ENCODE measurements around the gene SQSTM1. TPM values are rescaled to one million over a fixed set of nuclear protein-coding genes. Genes with fewer than 3 reads are reported as not detected.
A peak's percentile ranks its signal among the peaks of the same experiment; 100 is the strongest.

The SQSTM1 gene
- total and polyA plus RNA-seq, 9 of the 15 experiments (the other 6 are each of a cell fraction or from before 2014, with no cell fraction given), result 5.6 to 148 (median 64.0) TPM

DNA sequence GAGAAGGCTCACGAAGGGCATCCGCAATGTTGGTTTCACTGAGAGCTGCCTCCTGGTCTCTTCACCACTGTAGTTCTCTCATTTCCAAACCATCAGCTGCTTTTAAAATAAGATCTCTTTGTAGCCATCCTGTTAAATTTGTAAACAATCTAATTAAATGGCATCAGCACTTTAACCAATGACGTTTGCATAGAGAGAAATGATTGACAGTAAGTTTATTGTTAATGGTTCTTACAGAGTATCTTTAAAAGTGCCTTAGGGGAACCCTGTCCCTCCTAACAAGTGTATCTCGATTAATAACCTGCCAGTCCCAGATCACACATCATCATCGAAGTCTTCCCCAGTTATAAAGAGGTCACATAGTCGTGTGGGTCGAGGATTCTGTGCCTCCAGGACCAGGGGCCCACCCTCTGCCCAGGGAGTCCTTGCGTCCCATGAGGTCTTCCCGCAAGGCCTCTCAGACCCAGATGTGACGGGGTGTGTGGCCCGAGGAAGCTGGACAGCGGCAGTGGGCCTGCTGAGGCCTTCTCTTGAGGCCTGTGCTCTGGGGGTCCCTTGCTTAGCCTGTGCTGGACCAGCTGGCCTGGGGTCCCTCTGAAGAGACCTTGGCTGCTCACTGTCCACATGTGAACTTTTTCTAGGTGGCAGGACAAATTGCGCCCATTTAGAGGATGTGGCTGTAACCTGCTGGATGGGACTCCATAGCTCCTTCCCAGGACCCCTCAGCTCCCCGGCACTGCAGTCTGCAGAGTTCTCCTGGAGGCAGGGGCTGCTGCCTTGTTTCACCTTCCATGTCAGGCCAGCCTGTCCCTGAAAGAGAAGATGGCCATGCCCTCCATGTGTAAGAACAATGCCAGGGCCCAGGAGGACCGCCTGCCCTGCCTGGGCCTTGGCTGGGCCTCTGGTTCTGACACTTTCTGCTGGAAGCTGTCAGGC lies 16.6 kb downstream of the SQSTM1 start (continued):
- TF ChIP-seq, protein P1, sequence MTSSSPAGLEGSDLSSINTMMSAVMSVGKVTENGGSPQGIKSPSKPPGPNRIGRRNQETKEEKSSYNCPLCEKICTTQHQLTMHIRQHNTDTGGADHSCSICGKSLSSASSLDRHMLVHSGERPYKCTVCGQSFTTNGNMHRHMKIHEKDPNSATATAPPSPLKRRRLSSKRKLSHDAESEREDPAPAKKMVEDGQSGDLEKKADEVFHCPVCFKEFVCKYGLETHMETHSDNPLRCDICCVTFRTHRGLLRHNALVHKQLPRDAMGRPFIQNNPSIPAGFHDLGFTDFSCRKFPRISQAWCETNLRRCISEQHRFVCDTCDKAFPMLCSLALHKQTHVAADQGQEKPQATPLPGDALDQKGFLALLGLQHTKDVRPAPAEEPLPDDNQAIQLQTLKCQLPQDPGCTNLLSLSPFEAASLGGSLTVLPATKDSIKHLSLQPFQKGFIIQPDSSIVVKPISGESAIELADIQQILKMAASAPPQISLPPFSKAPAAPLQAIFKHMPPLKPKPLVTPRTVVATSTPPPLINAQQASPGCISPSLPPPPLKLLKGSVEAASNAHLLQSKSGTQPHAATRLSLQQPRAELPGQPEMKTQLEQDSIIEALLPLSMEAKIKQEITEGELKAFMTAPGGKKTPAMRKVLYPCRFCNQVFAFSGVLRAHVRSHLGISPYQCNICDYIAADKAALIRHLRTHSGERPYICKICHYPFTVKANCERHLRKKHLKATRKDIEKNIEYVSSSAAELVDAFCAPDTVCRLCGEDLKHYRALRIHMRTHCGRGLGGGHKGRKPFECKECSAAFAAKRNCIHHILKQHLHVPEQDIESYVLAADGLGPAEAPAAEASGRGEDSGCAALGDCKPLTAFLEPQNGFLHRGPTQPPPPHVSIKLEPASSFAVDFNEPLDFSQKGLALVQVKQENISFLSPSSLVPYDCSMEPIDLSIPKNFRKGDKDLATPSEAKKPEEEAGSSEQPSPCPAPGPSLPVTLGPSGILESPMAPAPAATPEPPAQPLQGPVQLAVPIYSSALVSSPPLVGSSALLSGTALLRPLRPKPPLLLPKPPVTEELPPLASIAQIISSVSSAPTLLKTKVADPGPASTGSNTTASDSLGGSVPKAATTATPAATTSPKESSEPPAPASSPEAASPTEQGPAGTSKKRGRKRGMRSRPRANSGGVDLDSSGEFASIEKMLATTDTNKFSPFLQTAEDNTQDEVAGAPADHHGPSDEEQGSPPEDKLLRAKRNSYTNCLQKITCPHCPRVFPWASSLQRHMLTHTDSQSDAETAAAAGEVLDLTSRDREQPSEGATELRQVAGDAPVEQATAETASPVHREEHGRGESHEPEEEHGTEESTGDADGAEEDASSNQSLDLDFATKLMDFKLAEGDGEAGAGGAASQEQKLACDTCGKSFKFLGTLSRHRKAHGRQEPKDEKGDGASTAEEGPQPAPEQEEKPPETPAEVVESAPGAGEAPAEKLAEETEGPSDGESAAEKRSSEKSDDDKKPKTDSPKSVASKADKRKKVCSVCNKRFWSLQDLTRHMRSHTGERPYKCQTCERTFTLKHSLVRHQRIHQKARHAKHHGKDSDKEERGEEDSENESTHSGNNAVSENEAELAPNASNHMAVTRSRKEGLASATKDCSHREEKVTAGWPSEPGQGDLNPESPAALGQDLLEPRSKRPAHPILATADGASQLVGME (CRISPR knock-in tag; IDR thresholded peaks at IDR 0.05), result no peak
- no peak for TF ChIP-seq TCF7L2 (IDR thresholded peaks at IDR 0.05; ENCODE audit: low read depth, low read length)
- TF ChIP-seq, protein P2, sequence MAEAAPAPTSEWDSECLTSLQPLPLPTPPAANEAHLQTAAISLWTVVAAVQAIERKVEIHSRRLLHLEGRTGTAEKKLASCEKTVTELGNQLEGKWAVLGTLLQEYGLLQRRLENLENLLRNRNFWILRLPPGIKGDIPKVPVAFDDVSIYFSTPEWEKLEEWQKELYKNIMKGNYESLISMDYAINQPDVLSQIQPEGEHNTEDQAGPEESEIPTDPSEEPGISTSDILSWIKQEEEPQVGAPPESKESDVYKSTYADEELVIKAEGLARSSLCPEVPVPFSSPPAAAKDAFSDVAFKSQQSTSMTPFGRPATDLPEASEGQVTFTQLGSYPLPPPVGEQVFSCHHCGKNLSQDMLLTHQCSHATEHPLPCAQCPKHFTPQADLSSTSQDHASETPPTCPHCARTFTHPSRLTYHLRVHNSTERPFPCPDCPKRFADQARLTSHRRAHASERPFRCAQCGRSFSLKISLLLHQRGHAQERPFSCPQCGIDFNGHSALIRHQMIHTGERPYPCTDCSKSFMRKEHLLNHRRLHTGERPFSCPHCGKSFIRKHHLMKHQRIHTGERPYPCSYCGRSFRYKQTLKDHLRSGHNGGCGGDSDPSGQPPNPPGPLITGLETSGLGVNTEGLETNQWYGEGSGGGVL (CRISPR knock-in tag; IDR thresholded peaks at IDR 0.05), result no peak
- no peak for TF ChIP-seq ZBTB1 (CRISPR knock-in tag; IDR thresholded peaks at IDR 0.05; ENCODE audit: borderline replicate concordance, low read depth)
- TF ChIP-seq ERF (CRISPR knock-in tag; IDR thresholded peaks at IDR 0.05), result peak; percentile 12; the same call in 1 of the 2 replicates
- no peak for TF ChIP-seq ZNF707 (CRISPR knock-in tag; conservative IDR thresholded peaks at IDR 0.05)
- peak; percentile 5 for TF ChIP-seq KDM5B (IDR thresholded peaks at IDR 0.05; ENCODE audit: insufficient replicate concordance, low read depth, low read length)
- no peak for TF ChIP-seq ZBTB49 (CRISPR knock-in tag; IDR thresholded peaks at IDR 0.05; ENCODE audit: borderline replicate concordance)
- no peak for TF ChIP-seq ZNF280A (IDR thresholded peaks at IDR 0.05; ENCODE audit: low read depth, partially characterized antibody)
- TF ChIP-seq SMAD1 (IDR thresholded peaks at IDR 0.05; ENCODE audit: low read depth, low read length, partially characterized antibody), result peak; percentile 39
- no peak for TF ChIP-seq NKRF (IDR thresholded peaks at IDR 0.05; ENCODE audit: borderline replicate concordance)

Measured in K562 (cell line).